ENCODE results near the gene CASK. TPM values are rescaled to one million over a fixed set of nuclear protein-coding genes. Genes with fewer than 3 reads are reported as not detected.

CASK gene
- total RNA-seq, 1 donor from 2014 or later = 41.0 TPM

DNA sequence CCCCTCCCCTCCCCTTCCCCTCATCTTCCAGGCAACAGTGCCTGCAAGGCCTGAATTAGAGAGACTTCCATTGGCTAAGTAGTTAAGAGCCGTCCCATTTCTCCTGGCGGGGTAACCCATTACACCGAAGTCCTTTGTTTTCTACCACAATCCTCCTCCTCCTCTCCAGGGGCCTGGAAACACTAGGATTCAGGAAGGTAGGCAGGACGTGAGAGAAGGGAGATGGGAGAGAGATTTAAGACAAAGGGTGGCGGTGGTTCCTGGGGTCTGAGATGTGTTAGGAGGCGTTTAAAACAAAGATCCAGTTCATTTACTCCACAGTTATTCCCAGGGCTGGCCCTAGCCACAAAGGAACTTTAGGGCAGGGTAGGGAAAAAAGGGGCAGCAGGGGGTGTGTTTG is 448.2 kb downstream of the CASK start:
- Histone ChIP-seq H3K27me3 (no peaks in the 10 kb centered on the region), H3K9me3 (no peaks in the 10 kb centered on the region), H3K27ac (no peak overlapping the region), H3K4me1 (no peaks in the 10 kb centered on the region), H3K4me3 (no peak overlapping the region), H3K36me3 (no peaks in the 10 kb centered on the region)
- intact Hi-C loops (cut with DNase I) = no loop called here
- TF ChIP-seq POLR2AphosphoS5 (IDR thresholded peaks at IDR 0.05; ENCODE audit: insufficient read depth in 1 of 2, low read depth in 1 of 2) (no peak), POLR2A (IDR thresholded peaks at IDR 0.05) (no peak)
- TF ChIP-seq, protein P1, sequence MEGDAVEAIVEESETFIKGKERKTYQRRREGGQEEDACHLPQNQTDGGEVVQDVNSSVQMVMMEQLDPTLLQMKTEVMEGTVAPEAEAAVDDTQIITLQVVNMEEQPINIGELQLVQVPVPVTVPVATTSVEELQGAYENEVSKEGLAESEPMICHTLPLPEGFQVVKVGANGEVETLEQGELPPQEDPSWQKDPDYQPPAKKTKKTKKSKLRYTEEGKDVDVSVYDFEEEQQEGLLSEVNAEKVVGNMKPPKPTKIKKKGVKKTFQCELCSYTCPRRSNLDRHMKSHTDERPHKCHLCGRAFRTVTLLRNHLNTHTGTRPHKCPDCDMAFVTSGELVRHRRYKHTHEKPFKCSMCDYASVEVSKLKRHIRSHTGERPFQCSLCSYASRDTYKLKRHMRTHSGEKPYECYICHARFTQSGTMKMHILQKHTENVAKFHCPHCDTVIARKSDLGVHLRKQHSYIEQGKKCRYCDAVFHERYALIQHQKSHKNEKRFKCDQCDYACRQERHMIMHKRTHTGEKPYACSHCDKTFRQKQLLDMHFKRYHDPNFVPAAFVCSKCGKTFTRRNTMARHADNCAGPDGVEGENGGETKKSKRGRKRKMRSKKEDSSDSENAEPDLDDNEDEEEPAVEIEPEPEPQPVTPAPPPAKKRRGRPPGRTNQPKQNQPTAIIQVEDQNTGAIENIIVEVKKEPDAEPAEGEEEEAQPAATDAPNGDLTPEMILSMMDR (IDR thresholded peaks at IDR 0.05) = no peak
- no peak for DNase-seq (ENCODE audit: extremely low spot score in 2 of 2)

DNA sequence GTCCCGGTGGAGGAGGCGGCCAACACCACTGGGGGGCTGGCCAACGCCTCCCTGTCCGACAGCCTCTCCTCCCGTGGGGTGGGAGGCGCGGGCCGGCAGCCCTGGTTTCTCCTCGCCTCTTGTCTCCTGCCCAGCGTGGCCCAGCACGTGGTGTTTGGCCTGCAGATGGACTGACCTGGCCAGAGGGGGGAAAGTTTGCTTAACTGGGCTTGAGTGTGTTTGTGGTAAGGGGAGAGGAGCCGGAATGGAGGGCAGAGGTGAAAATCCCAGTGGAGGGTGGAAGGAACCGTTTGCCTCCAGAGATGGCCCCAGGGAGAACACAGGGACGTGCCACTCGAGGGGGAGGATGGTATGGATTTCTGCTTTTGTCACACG is 448.6 kb downstream of the CASK start:
- no peaks in the 10 kb centered on the region for H3K36me3 ChIP-seq
- H3K9me3 ChIP-seq = no peaks in the 10 kb centered on the region
- H3K27ac ChIP-seq = no peak overlapping the region
- H3K4me3 ChIP-seq = no peak overlapping the region
- intact Hi-C loops (cut with DNase I) = no loop called here
- TF ChIP-seq POLR2A (IDR thresholded peaks at IDR 0.05) (no peak), POLR2AphosphoS5 (IDR thresholded peaks at IDR 0.05; ENCODE audit: insufficient read depth in 1 of 2, low read depth in 1 of 2) (no peak)
- TF ChIP-seq, protein P1 (IDR thresholded peaks at IDR 0.05) = no peak
- no peaks in the 10 kb centered on the region for H3K27me3 ChIP-seq
- no peaks in the 10 kb centered on the region for H3K4me1 ChIP-seq
- no peak for DNase-seq (ENCODE audit: extremely low spot score in 2 of 2)

DNA sequence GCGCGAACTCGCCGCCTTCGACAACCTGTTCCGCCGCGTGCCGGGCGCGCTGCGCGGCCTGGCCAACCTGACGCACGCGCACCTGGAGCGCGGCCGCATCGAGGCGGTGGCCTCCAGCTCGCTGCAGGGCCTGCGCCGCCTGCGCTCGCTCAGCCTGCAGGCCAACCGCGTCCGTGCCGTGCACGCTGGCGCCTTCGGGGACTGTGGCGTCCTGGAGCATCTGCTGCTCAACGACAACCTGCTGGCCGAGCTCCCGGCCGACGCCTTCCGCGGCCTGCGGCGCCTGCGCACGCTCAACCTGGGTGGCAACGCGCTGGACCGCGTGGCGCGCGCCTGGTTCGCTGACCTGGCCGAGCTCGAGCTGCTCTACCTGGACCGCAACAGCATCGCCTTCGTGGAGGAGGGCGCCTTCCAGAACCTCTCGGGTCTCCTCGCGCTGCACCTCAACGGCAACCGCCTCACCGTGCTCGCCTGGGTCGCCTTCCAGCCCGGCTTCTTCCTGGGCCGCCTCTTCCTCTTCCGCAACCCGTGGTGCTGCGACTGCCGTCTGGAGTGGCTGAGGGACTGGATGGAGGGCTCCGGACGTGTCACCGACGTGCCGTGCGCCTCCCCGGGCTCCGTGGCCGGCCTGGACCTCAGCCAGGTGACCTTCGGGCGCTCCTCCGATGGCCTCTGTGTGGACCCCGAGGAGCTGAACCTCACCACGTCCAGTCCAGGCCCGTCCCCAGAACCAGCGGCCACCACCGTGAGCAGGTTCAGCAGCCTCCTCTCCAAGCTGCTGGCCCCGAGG is 449.2 kb downstream of the CASK start:
- intact Hi-C loops (cut with DNase I) = no loop called here
- Histone ChIP-seq H3K36me3 (no peaks in the 10 kb centered on the region), H3K9me3 (no peaks in the 10 kb centered on the region), H3K4me3 (no peak overlapping the region), H3K27me3 (no peaks in the 10 kb centered on the region), H3K27ac (no peak overlapping the region), H3K4me1 (no peaks in the 10 kb centered on the region)
- DNase-seq (ENCODE audit: extremely low spot score in 2 of 2) = no peak
- no peak for TF ChIP-seq POLR2AphosphoS5 (IDR thresholded peaks at IDR 0.05; ENCODE audit: insufficient read depth in 1 of 2, low read depth in 1 of 2)
- TF ChIP-seq POLR2A (IDR thresholded peaks at IDR 0.05) = no peak

DNA sequence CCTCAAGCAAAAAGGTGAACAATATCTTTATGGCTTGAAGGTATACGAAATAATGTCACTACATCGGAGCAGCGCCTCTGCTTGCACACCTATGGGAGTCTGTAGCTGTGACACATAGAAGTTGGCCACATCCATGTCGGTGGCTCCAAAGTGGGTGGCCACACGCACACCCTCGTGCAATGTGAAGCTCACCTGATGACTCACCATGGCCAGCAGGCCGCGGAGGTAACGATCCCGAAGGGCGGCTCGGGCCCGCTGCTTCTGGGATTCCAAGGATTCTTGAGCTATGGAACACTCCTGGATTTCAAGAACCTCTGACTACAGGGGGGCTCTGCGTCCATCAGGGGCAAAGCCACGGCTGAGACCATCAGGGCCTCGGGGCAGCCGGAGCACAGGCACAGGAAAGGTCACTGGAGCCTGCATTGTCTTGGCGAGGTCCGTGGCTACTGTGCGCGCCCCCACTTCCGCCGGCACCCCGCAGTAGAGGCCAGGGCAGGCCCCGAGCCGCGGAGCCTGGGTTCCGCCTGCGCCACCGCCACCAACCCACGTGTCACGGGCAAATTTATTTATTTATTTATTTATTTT is 451.0 kb downstream of the CASK start:
- intact Hi-C loops (cut with DNase I) = no loop called here
- no peak for DNase-seq (ENCODE audit: extremely low spot score in 2 of 2)
- H3K4me3 ChIP-seq = no peak overlapping the region
- no peaks in the 10 kb centered on the region for H3K27me3 ChIP-seq
- TF ChIP-seq, protein P1 (IDR thresholded peaks at IDR 0.05) = no peak
- no peak for TF ChIP-seq POLR2A (IDR thresholded peaks at IDR 0.05)
- no peak for TF ChIP-seq POLR2AphosphoS5 (IDR thresholded peaks at IDR 0.05; ENCODE audit: insufficient read depth in 1 of 2, low read depth in 1 of 2)
- no peaks in the 10 kb centered on the region for H3K4me1 ChIP-seq
- no peak overlapping the region for H3K27ac ChIP-seq
- no peaks in the 10 kb centered on the region for H3K9me3 ChIP-seq
- H3K36me3 ChIP-seq = no peaks in the 10 kb centered on the region

DNA sequence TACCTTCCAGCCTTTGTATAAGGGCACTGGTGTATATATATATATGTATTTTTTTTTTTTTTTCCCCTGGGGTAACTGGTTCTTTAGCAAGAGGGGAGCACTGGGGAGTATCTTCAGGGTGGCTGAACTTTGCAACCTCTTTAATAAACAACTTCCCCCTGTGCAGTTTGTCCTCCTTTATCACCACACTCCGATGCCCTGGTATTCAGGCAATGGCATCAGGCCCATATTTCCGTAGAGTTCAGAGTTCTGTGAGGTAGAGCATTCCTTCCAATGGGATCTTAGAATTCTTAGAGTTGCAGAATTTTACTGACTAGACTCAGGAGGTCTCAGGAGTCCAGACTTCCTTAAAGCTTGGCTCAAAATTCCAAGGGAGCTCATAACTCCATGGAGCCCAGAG is 451.6 kb downstream of the CASK start:
- Histone ChIP-seq H3K9me3 (no peaks in the 10 kb centered on the region), H3K4me1 (no peaks in the 10 kb centered on the region), H3K27ac (no peak overlapping the region), H3K36me3 (no peaks in the 10 kb centered on the region), H3K4me3 (no peak overlapping the region), H3K27me3 (no peaks in the 10 kb centered on the region)
- no peak for DNase-seq (ENCODE audit: extremely low spot score in 2 of 2)
- intact Hi-C loops (cut with DNase I) = no loop called here
- TF ChIP-seq POLR2AphosphoS5 (IDR thresholded peaks at IDR 0.05; ENCODE audit: insufficient read depth in 1 of 2, low read depth in 1 of 2) = no peak
- TF ChIP-seq POLR2A (IDR thresholded peaks at IDR 0.05) = no peak
- TF ChIP-seq, protein P1 (IDR thresholded peaks at IDR 0.05) = no peak
